ENCODE results near the gene HACL1. TPM values are rescaled to one million over a fixed set of nuclear protein-coding genes. Genes with fewer than 3 reads are reported as not detected.

HACL1 gene
- total RNA-seq, 1 experiment from 2014 or later, result 20.5 TPM

GRCh38 chr3:15581471-15582394, 19.6 kb downstream of the HACL1 start:
- TF ChIP-seq EZH2 (IDR thresholded peaks at IDR 0.05) (no peak), POLR2AphosphoS5 (IDR thresholded peaks at IDR 0.05; ENCODE audit: low read depth, low read length) (no peak), EGR1 (IDR thresholded peaks at IDR 0.05; ENCODE audit: low read depth) (no peak), CTCF (IDR thresholded peaks at IDR 0.05 in 2 of 3, conservative IDR thresholded peaks at IDR 0.05 in 1 of 3; ENCODE audit: borderline replicate concordance in 1 of 3, insufficient read depth in 1 of 3, low read depth in 2 of 3, low read length in 2 of 3) (no peak), ZFX (IDR thresholded peaks at IDR 0.05) (no peak), CEBPB (IDR thresholded peaks at IDR 0.05; ENCODE audit: low read depth) (no peak), SRF (IDR thresholded peaks at IDR 0.05; ENCODE audit: low read depth) (no peak), JUND (IDR thresholded peaks at IDR 0.05) (no peak)
- Histone ChIP-seq H3K9me3 (ENCODE audit: control insufficient read depth in 1 of 2, insufficient read depth in 1 of 2, low read depth in 1 of 2, low read length in 2 of 2) (no peaks in the 10 kb centered on the region), H3K9me2 (ENCODE audit: insufficient read depth) (no peaks in the 10 kb centered on the region), H3K9ac (ENCODE audit: low read length) (no peak overlapping the region), H3K27me3 (ENCODE audit: insufficient read depth, low read length) (no peaks in the 10 kb centered on the region), H2AFZ (ENCODE audit: low read depth, low read length, poor library complexity, severe bottlenecking) (no peak overlapping the region), H3K4me3 (replicated peaks in 1 of 2; ENCODE audit: low read depth in 1 of 2, low read length in 2 of 2) (no peak overlapping the region), H4K20me1 (ENCODE audit: insufficient read depth) (no peaks in the 10 kb centered on the region), H3K4me1 (ENCODE audit: control insufficient read depth in 1 of 2, insufficient read depth in 2 of 2, low read length in 2 of 2) (no peaks in the 10 kb centered on the region), H3K27ac (ENCODE audit: low read depth, low read length) (no peak overlapping the region), H3K4me2 (ENCODE audit: low read length) (no peak overlapping the region), H3K36me3 (ENCODE audit: control insufficient read depth in 1 of 2, insufficient read depth in 2 of 2, low read length in 2 of 2) (peaks cover 15 to 31% of the 10 kb centered on the region in 2 experiments; a peak in 3 of 4 replicates), H3K79me2 (ENCODE audit: insufficient read depth, low read length) (no peaks in the 10 kb centered on the region)
- no peak for ATAC-seq
- no TSS peak for BruUV-seq (replicated peaks)
- RAD21 ChIA-PET (ENCODE audit: low non-redundant PET in 1 of 2, low total read pairs in 2 of 2, uncharacterized antibody in 2 of 2, unreplicated experiment in 2 of 2), result no interaction called here
- POLR2A ChIA-PET, result no interaction called here
- intact Hi-C loops (cut with micrococcal nuclease), result no loop called here
- no peak for DNase-seq (ENCODE audit: low read depth, low spot score)
- CTCF ChIA-PET, result no interaction called here
